ENCODE data around the gene TNS3. TPM values are rescaled to one million over a fixed set of nuclear protein-coding genes. Genes with fewer than 3 reads are reported as not detected.
A peak's percentile ranks its signal among the peaks of the same experiment; 100 is the strongest.

TNS3 gene
- total RNA-seq, 1 experiment from 2014 or later, result 9.5 TPM

- Histone ChIP-seq H3K56ac (ENCODE audit: insufficient read length, low read depth, low read length) (no peak overlapping the region), H3K18ac (ENCODE audit: insufficient read length, low read depth, low read length) (no peak overlapping the region), H3K4me2 (ENCODE audit: insufficient read depth, insufficient read length, low read length) (no peak overlapping the region), H2BK12ac (ENCODE audit: insufficient read length, low read depth, low read length) (no peak overlapping the region), H3K4ac (ENCODE audit: low read depth, low read length) (no peak overlapping the region), H3T11ph (ENCODE audit: low read length) (no peak overlapping the region), H2BK5ac (ENCODE audit: insufficient read length, low read length) (no peak overlapping the region), H2AFZ (ENCODE audit: low read length) (no peak overlapping the region), H3K23me2 (ENCODE audit: insufficient read length, low read depth, low read length, poor library complexity, severe bottlenecking) (peaks cover 2% of the 10 kb centered on the region), H3K4me1 (ENCODE audit: insufficient read depth, low read length) (no peaks in the 10 kb centered on the region; the same call in 1 of the 2 replicates), H3K27me3 (ENCODE audit: insufficient read depth, low read length) (no peaks in the 10 kb centered on the region), H3K9me3 (ENCODE audit: control insufficient read depth, low read depth, low read length) (no peaks in the 10 kb centered on the region), H4K20me1 (ENCODE audit: control insufficient read depth, insufficient read depth, insufficient read length) (no peaks in the 10 kb centered on the region), H3K27ac (ENCODE audit: insufficient read length, low read depth, low read length) (no peak overlapping the region), H3K79me2 (ENCODE audit: insufficient read depth, low read length) (no peaks in the 10 kb centered on the region), H2BK20ac (ENCODE audit: low read depth, low read length, poor library complexity, severe bottlenecking) (no peak overlapping the region), H3K14ac (ENCODE audit: insufficient read depth, low read length) (no peak overlapping the region), H2BK120ac (ENCODE audit: low read depth, low read length, poor library complexity, severe bottlenecking) (no peak overlapping the region), H2AK5ac (ENCODE audit: insufficient read length, low read length) (no peak overlapping the region), H3K9ac (ENCODE audit: extremely low read depth, insufficient read length, low read length) (no peak overlapping the region), H4K8ac (replicated peaks; ENCODE audit: insufficient read length, low read depth, low read length) (no peak overlapping the region), H4K91ac (ENCODE audit: insufficient read length, low read depth, low read length) (no peak overlapping the region), H3K79me1 (ENCODE audit: insufficient read depth, low read depth, low read length, poor library complexity, severe bottlenecking) (no peaks in the 10 kb centered on the region), H2BK15ac (ENCODE audit: low read depth, low read length) (no peak overlapping the region), H4K5ac (ENCODE audit: insufficient read length, low read depth, low read length) (no peak overlapping the region), H3K23ac (ENCODE audit: insufficient read length, low read depth, low read length) (no peak overlapping the region)
- peak overlapping the region in 2 of 3 experiments; percentile 70; a peak in 2 of 7 replicates for H3K27ac Mint-ChIP-seq
- DNase-seq, result no peak
- H3K36me3 Mint-ChIP-seq (ENCODE audit: insufficient read depth in 1 of 3, low read depth in 3 of 3), result peaks cover 0 to 2% (median 0%) of the 10 kb centered on the region in 3 experiments; a peak in 2 of 7 replicates
- peaks cover 5 to 20% of the 10 kb centered on the region in 2 experiments; a peak in 3 of 4 replicates for H3K4me1 Mint-ChIP-seq
- TF ChIP-seq, protein P1, sequence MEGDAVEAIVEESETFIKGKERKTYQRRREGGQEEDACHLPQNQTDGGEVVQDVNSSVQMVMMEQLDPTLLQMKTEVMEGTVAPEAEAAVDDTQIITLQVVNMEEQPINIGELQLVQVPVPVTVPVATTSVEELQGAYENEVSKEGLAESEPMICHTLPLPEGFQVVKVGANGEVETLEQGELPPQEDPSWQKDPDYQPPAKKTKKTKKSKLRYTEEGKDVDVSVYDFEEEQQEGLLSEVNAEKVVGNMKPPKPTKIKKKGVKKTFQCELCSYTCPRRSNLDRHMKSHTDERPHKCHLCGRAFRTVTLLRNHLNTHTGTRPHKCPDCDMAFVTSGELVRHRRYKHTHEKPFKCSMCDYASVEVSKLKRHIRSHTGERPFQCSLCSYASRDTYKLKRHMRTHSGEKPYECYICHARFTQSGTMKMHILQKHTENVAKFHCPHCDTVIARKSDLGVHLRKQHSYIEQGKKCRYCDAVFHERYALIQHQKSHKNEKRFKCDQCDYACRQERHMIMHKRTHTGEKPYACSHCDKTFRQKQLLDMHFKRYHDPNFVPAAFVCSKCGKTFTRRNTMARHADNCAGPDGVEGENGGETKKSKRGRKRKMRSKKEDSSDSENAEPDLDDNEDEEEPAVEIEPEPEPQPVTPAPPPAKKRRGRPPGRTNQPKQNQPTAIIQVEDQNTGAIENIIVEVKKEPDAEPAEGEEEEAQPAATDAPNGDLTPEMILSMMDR (conservative IDR thresholded peaks at IDR 0.05), result no peak
- peaks cover 12% of the 10 kb centered on the region for H3K27me3 Mint-ChIP-seq (ENCODE audit: low read depth)
- no peak overlapping the region for H3K4me3 Mint-ChIP-seq
- WGBS (ENCODE audit: extremely low coverage, insufficient read length, low lambda C conversion rate), result no CpG with 5 or more reads among the region's 12 CpGs
- H3K9me3 Mint-ChIP-seq, result no peaks in the 10 kb centered on the region
These were observed 79.6 kb downstream of the TNS3 start for GRCh38 chr7:47502240-47502877.
